NCI-H1092 (cell line): ENCODE measurements around the gene DEFB128.
"Not testable (repeated sequence)": the region's sequence is repeated elsewhere in the genome, so short reads cannot be mapped to it uniquely, and the experiment has no call there.

Experiments used
- DNase-seq: peaks from one replicate; lab custom pipeline; 2025; lab: John Stamatoyannopoulos, UW

Gene DEFB128

GRCh38 chr20:189611-190010 is at the start of gene DEFB128:
DEFB128 (minus strand) TSS chr20:189711; CDS start chr20:189623, 88 bp downstream.
- DNase-seq: no peak

GRCh38 chr20:237929-238328 is 48.4 kb upstream of the DEFB128 start:
- no peak for DNase-seq

- DNase-seq: no peak
Observed at GRCh38 chr20:237489-237888, 48.0 kb upstream of the DEFB128 start.

GRCh38 chr20:235891-236290 is 46.4 kb upstream of the DEFB128 start:
- DNase-seq: no peak

- DNase-seq: no peak
Observed at GRCh38 chr20:227439-228105, 38.1 kb upstream of the DEFB128 start.

GRCh38 chr20:226958-227357 is 37.4 kb upstream of the DEFB128 start, which contains the start of gene DEFB129:
DEFB129 (plus strand) TSS chr20:227258; CDS start chr20:227289, 31 bp downstream.
- no peak for DNase-seq

DNA sequence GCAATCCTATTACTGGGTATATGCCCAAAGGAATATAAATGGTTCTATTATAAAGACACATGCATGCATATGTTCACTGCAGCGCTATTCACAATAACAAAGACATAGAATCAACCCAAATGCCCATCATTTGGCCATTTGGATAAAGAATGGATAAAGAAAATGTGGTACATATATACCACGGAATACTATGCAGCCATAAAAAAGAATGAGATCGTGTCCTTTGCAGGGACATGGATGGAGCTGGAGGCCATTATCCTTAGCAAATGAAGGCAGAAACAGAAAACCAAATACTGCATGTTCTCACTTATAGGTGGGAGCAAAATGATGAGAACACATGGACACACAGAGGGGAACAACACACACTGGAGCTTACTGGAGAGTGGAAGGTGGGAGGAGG is 36.4 kb upstream of the DEFB128 start:
- DNase-seq: not testable (repeated sequence)

GRCh38 chr20:221258-221830 is 31.8 kb upstream of the DEFB128 start:
- DNase-seq: no peak

- DNase-seq: no peak
Observed at GRCh38 chr20:219290-220115, 30.0 kb upstream of the DEFB128 start.

- no peak for DNase-seq
Observed at GRCh38 chr20:217266-217665, 27.8 kb upstream of the DEFB128 start.

DNA sequence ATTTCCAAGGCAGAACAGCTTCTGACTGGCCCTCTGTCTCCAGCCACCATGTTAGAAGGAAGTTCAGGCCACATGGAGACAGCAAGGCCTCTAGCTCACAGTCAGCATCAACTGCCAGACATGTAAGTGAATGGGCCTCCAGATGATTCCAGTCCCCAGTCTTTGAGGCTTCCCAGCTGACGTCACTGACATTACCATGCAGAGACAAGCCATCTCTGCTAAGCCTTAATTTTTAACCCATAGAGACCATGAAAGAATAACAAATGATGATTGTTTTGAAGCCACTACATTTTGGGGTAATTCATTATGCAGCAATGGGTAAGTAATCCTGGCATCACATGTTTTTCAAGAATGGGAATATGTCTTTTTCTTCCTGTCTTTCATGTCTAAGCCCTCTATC is 26.3 kb upstream of the DEFB128 start:
- no peak for DNase-seq

DNA sequence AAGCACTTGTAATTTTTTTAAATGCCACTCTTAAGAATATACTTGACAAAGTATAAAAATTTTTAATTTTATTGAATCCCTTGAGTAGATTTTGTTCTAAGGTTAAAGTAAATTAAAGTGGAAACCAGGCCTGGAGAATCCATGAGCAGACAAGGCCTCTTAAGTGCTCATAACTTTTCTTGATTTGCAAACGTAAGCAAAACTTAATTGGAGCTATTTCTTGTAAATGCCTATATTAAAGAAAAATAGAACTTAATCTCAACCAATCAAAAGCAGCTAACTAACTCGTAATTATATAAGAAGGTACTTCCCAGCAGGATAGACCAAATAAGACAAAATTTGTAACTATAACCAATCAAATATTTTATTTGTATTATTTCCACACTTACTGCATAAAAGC is 24.9 kb upstream of the DEFB128 start:
- DNase-seq: no peak

DNA sequence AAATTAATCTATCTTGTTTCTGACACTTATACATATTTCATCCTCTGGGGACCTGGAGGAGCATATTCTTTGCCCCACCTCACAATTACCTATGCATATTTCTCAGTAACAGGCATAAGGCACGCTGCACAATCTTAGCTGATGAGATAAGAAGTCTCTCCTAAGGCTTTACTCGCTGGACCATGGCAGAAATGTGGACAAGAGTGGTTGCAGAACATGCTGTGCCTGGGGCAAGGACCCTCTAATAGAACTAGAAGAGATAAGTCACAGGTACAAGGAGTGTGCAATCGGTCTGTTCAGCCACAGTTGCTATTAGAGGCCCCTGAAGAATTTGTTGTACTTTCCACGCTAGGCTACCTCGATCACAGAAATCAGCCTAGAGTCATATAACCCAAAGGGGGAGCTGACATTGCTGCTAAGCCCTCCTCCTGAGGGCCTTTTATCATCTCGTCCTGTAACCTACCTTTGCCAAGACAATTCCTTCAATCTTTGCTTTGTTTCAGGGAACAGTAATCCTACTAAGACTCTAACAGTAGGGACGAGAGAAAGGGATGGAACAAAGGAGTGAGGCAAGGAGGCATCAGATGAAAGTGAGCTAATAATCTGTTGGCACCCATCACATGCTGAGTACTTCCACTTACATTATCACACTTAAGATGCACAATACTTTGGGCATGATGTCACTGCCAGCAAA is 21.4 kb upstream of the DEFB128 start:
- no peak for DNase-seq

- DNase-seq: peak; percentile 28
Observed at GRCh38 chr20:208942-209566, 19.5 kb upstream of the DEFB128 start.

DNA sequence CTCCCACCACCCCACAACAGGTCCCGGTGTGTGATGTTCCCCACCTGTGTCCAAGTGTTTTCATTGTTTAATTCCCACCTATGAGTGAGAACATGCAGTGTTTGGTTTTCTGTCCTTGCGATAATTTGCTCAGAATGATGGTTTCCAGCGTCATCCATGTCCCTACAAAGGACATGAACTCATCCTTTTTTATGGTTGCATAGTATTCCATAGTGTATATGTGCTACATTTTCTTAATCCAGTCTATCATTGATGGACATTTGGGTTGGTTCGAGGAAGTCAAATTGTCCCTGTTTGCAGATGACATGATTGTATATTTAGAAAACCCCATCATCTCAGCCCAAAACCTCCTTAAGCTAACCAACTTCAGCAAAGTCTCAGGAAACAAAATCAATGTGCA is 14.1 kb upstream of the DEFB128 start:
- not testable (repeated sequence) for DNase-seq

DNA sequence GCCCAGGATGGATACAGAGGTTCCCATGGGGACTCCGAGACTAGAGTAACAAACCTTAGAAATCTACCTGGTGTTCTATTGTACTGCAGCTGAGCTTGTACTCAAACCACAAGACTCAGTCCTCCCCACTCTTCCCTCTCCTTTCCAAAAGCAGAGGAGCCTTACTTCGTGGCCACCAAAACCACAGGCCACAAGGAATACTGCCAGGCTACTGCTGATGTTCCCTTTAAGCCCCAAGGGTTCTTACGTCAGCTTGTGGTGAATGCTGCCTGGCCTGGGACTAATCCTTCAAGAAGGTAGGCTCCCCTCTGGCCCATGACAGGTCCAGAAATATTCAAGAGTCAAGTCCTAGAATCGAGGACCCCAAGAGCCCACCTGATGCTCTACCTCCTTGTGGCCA is 10.5 kb upstream of the DEFB128 start:
- DNase-seq: no peak

DNA sequence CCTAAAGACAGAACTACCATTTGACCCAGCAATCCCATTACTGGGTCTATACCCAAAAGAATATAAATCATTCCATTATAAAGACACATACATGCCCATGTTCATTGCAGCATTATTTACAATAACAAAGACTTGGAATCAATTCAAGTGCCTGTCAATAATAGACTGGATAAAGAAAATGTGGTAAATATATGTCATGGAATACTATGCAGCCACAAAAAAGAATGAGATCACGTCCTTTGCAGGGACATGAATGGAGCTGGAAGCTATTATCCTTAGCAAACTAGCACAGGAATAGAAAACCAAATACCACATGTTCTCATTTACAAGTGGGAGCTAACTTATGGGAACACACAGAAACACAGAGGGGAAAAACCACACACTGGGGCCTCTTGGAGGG is 8.7 kb upstream of the DEFB128 start:
- DNase-seq: no peak

DNA sequence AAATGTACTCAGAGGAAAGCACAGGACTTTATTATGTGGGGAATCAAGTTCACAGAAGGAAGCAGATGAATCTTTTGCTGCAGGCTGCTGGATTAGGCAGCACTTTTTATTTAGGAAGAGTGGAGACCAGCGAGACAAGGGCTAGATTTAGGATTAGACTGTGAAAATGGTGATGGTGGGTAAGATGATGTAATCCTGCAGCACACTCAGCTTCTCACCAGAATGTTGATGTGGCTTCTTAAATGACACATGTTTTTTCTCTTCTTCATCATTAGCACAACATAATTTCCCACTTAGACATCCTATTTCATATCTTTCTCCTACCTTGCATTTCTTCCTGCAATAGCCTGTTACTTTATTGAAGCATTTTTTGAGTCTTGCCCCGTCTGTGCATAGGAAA is 1.8 kb downstream of the DEFB128 start:
- DNase-seq: no peak

GRCh38 chr20:184288-184687 is 5.2 kb downstream of the DEFB128 start:
- no peak for DNase-seq

GRCh38 chr20:168876-169275 is 20.6 kb downstream of the DEFB128 start:
- DNase-seq: no peak

GRCh38 chr20:164618-165017 is 24.9 kb downstream of the DEFB128 start:
- no peak for DNase-seq

DNA sequence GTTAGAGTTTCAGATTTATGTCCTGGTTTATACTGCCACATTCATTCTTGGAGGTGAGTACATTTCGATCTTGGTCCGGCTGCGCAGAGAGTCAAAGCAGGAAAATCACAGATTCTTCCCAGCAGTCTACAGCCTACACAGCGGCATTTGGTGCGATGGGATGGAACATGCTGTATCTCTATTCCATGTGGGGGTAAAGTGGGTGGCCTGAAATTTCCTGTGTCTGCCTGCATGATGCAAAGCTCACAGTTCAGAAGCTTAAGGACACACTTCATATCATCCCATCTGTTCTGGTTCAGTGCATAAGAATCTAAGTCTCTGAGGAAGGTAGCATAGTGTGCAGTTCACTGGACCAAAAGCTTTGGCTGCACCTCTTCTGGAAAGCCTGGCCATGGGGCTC is 32.4 kb downstream of the DEFB128 start, which contains the start of gene DEFB127:
DEFB127 (plus strand) TSS at position 301 of the 400 bp plus-strand sequence; CDS start at position 392, 91 bp downstream.
- DNase-seq: no peak
